Liver (tissue), 3 donors: Measurements from ENCODE around the gene GAGE12C.
"Not testable (repeated sequence)": the region's sequence is repeated elsewhere in the genome, so short reads cannot be mapped to it uniquely, and the experiment has no call there.

ENCODE experiments used
- EGR1 ChIP-seq, 2 donors: IDR thresholded peaks; 2 replicates each; pipeline ENCODE4 v1.6.1; 2016 to 2018; ENCODE audit warnings: antibody characterized with exemption in 2 of 2, low read depth in 2 of 2
- RXRA ChIP-seq, 2 donors: IDR thresholded peaks; 2 replicates each; pipeline ENCODE4 v1.6.1; 2017 to 2018; ENCODE audit warnings: antibody characterized with exemption in 2 of 2, mild to moderate bottlenecking in 1 of 2
- TAF1 ChIP-seq: conservative IDR thresholded peaks from 2 replicates; pipeline ENCODE4 v1.6.1; 2016; ENCODE audit warnings: antibody characterized with exemption, mild to moderate bottlenecking
- YY1 ChIP-seq: IDR thresholded peaks from 2 replicates; pipeline ENCODE4 v1.6.1; 2016; ENCODE audit warnings: antibody characterized with exemption, mild to moderate bottlenecking
- TF ChIP-seq, protein P1 (sequence below): IDR thresholded peaks from 2 replicates; pipeline ENCODE4 v1.6.1; 2016; ENCODE audit warnings: antibody characterized with exemption
- TF ChIP-seq, protein P2 (sequence below): fragments of 150-350 bp; IDR thresholded peaks from 2 replicates; pipeline ENCODE4 v1.5.1; 2017; ENCODE audit warnings: improper control_type of control experiment, low read depth, low read length; ENCODE audit not compliant: missing input control
- TF ChIP-seq, protein P3 (sequence below): IDR thresholded peaks from 2 replicates; pipeline ENCODE4 v1.6.1; 2016; ENCODE audit warnings: antibody characterized with exemption, mild to moderate bottlenecking
- donor health status: healthy.
- donor health status: healthy.

DNA sequence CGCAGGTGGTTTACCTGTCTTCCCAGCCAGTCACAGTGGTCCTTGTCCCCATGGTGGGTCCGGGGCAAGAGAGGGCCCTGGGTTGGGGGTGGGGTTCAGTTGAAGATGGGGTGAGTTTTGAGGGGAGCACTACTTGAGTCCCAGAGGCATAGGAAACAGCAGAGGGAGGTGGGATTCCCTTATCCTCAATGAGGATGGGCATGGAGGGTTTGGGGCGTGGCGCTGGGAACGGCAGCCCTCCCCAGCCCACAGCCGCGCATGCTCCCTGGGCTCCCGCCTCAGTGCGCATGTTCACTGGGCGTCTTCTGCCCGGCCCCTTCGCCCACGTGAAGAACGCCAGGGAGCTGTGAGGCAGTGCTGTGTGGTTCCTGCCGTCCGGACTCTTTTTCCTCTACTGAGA, 28.6 kb downstream of the GAGE12C start, which contains the start of gene GAGE12F:
- TF ChIP-seq, protein P1, sequence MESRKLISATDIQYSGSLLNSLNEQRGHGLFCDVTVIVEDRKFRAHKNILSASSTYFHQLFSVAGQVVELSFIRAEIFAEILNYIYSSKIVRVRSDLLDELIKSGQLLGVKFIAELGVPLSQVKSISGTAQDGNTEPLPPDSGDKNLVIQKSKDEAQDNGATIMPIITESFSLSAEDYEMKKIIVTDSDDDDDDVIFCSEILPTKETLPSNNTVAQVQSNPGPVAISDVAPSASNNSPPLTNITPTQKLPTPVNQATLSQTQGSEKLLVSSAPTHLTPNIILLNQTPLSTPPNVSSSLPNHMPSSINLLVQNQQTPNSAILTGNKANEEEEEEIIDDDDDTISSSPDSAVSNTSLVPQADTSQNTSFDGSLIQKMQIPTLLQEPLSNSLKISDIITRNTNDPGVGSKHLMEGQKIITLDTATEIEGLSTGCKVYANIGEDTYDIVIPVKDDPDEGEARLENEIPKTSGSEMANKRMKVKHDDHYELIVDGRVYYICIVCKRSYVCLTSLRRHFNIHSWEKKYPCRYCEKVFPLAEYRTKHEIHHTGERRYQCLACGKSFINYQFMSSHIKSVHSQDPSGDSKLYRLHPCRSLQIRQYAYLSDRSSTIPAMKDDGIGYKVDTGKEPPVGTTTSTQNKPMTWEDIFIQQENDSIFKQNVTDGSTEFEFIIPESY = not testable (repeated sequence)
- not testable (repeated sequence) for TF ChIP-seq RXRA (IDR thresholded peaks at IDR 0.05); YY1; TAF1; EGR1 (IDR thresholded peaks at IDR 0.05; ENCODE audit: low read depth in 2 of 2)
- TF ChIP-seq, protein P2, sequence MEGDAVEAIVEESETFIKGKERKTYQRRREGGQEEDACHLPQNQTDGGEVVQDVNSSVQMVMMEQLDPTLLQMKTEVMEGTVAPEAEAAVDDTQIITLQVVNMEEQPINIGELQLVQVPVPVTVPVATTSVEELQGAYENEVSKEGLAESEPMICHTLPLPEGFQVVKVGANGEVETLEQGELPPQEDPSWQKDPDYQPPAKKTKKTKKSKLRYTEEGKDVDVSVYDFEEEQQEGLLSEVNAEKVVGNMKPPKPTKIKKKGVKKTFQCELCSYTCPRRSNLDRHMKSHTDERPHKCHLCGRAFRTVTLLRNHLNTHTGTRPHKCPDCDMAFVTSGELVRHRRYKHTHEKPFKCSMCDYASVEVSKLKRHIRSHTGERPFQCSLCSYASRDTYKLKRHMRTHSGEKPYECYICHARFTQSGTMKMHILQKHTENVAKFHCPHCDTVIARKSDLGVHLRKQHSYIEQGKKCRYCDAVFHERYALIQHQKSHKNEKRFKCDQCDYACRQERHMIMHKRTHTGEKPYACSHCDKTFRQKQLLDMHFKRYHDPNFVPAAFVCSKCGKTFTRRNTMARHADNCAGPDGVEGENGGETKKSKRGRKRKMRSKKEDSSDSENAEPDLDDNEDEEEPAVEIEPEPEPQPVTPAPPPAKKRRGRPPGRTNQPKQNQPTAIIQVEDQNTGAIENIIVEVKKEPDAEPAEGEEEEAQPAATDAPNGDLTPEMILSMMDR = not testable (repeated sequence)
- TF ChIP-seq, protein P3, sequence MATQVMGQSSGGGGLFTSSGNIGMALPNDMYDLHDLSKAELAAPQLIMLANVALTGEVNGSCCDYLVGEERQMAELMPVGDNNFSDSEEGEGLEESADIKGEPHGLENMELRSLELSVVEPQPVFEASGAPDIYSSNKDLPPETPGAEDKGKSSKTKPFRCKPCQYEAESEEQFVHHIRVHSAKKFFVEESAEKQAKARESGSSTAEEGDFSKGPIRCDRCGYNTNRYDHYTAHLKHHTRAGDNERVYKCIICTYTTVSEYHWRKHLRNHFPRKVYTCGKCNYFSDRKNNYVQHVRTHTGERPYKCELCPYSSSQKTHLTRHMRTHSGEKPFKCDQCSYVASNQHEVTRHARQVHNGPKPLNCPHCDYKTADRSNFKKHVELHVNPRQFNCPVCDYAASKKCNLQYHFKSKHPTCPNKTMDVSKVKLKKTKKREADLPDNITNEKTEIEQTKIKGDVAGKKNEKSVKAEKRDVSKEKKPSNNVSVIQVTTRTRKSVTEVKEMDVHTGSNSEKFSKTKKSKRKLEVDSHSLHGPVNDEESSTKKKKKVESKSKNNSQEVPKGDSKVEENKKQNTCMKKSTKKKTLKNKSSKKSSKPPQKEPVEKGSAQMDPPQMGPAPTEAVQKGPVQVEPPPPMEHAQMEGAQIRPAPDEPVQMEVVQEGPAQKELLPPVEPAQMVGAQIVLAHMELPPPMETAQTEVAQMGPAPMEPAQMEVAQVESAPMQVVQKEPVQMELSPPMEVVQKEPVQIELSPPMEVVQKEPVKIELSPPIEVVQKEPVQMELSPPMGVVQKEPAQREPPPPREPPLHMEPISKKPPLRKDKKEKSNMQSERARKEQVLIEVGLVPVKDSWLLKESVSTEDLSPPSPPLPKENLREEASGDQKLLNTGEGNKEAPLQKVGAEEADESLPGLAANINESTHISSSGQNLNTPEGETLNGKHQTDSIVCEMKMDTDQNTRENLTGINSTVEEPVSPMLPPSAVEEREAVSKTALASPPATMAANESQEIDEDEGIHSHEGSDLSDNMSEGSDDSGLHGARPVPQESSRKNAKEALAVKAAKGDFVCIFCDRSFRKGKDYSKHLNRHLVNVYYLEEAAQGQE = not testable (repeated sequence)
